ENCODE data around the gene ZNF324.
"Not testable (repeated sequence)": the region's sequence is repeated elsewhere in the genome, so short reads cannot be mapped to it uniquely, and the experiment has no call there.

The ZNF324 gene

DNA sequence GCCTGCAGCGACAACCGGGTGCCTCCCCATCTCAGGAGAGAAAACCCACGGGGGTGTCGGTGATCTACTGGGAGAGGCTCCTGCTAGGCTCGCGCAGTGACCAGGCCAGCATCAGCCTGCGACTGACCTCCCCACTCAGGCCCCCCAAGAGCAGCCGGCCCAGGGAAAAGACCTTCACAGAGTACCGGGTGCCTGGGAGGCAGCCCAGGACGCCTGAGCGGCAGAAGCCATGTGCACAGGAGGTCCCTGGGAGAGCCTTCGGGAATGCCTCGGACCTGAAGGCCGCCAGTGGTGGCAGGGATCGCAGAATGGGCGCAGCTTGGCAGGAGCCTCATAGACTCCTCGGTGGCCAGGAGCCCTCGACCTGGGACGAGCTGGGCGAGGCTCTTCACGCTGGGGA is 11.6 kb upstream of the ZNF324 start:
- no peak for TF ChIP-seq JUND (IDR thresholded peaks at IDR 0.05; ENCODE audit: low read depth)
- in situ Hi-C loops (cut with HindIII; ENCODE audit: low pct_unique_long_range_greater_than_20kb, low sequenced_read_pairs), result no loop called here
- DNase-seq (ENCODE audit: low read depth in 1 of 2, low spot score in 1 of 2), result no peak

DNA sequence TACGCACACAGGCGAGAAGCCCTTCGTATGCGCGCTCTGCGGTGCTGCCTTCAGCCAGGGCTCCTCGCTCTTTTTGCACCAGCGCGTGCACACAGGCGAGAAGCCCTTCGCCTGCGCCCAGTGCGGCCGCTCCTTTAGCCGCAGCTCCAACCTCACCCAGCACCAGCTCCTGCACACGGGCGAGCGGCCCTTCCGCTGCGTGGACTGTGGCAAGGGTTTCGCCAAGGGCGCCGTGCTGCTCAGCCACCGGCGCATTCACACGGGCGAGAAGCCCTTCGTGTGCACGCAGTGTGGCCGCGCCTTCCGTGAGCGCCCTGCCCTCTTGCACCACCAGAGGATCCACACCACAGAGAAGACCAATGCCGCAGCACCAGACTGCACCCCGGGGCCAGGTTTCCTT is 10.8 kb upstream of the ZNF324 start:
- no peak for DNase-seq (ENCODE audit: low read depth in 1 of 2, low spot score in 1 of 2)
- no peak for TF ChIP-seq JUND (IDR thresholded peaks at IDR 0.05; ENCODE audit: low read depth)
- in situ Hi-C loops (cut with HindIII; ENCODE audit: low pct_unique_long_range_greater_than_20kb, low sequenced_read_pairs), result no loop called here

DNA sequence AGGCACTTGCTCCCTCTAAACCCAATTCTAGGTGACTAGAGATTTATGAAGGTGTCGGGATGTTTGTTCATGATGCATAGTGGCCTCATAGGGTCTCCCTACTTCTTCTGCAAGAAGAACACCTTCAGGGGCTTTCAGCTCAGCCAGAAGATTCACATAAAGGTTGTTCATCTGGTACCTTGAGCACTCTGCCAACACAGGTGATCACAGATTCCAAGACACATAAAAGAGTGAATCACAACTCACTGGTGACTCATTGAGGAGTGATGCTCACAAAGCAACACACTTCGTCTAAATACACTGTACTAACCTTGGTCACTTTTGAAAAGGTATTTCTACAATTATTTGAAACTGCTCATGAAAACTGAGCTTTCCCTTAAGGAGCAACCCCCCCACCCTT is 6.8 kb upstream of the ZNF324 start:
- in situ Hi-C loops (cut with HindIII; ENCODE audit: low pct_unique_long_range_greater_than_20kb, low sequenced_read_pairs), result no loop called here
- no peak for TF ChIP-seq JUND (IDR thresholded peaks at IDR 0.05; ENCODE audit: low read depth)
- DNase-seq (ENCODE audit: low read depth in 1 of 2, low spot score in 1 of 2), result no peak

DNA sequence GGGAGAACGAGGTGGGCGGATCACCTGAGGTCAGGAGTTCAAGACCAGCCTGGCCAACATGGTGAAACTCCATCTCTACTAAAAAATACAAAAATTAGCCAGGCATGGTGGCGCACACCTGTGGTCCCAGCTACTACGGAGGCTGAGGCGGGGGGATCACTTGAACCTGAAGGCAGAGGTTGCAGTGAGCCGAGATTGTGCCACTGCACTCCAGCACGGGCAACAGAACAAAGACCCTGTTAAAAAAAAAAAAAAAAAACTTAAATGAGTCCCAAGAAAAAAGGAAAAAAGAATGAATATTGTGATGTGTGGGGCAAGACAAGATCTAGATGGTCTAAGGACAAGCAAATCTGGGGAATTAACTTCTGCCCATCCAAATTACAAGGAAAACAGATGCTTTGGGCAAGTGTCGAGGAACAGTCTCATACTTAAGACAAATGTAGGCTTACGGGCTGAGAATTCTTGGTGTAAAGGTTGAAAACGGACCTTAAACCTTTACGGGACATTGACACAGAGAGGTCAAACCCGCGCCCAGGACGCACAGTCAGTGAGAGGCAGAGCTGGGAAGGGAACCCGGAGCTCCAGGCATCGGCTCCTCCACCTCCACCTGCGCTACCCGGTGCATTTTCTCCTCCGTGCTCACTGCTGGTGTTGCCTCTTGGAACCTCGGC is 656 bp upstream of the ZNF324 start:
- TF ChIP-seq JUND (IDR thresholded peaks at IDR 0.05; ENCODE audit: low read depth), result no peak
- no peak for DNase-seq (ENCODE audit: low read depth in 1 of 2, low spot score in 1 of 2)
- in situ Hi-C loops (cut with HindIII; ENCODE audit: low pct_unique_long_range_greater_than_20kb, low sequenced_read_pairs), result no loop called here

DNA sequence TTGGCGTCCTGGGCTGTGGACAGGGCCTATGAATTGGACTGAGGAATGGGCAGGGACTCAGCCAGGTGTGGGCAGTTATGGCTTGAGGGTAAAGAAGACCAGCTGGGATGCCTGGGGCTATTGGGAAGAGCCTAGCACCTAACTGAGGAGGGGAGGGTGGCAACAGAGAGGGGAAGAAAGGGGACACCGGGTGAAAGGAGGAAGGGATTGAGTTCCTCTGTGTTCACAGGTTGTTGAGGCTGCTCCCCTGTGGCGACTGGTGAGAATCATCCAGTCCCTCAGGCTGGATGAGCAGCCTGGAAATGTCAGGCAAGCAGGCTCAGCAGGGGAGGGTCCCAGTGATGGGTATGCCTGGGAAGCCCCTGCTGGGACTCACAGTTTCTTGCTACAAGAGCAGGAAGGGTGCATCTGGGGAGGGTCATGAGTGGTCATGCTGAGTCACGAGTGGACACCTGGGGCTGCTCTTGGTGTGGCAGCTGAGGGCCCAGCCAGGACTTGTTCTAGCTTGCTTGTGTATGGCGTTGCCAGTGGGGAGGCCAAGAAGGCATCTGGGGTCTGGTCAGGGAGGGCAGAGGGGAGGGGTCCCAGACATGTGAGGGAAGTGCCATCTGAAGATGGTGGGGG is 1.4 kb downstream of the ZNF324 start:
- in situ Hi-C loops (cut with HindIII; ENCODE audit: low pct_unique_long_range_greater_than_20kb, low sequenced_read_pairs), result no loop called here
- TF ChIP-seq JUND (IDR thresholded peaks at IDR 0.05; ENCODE audit: low read depth), result no peak

DNA sequence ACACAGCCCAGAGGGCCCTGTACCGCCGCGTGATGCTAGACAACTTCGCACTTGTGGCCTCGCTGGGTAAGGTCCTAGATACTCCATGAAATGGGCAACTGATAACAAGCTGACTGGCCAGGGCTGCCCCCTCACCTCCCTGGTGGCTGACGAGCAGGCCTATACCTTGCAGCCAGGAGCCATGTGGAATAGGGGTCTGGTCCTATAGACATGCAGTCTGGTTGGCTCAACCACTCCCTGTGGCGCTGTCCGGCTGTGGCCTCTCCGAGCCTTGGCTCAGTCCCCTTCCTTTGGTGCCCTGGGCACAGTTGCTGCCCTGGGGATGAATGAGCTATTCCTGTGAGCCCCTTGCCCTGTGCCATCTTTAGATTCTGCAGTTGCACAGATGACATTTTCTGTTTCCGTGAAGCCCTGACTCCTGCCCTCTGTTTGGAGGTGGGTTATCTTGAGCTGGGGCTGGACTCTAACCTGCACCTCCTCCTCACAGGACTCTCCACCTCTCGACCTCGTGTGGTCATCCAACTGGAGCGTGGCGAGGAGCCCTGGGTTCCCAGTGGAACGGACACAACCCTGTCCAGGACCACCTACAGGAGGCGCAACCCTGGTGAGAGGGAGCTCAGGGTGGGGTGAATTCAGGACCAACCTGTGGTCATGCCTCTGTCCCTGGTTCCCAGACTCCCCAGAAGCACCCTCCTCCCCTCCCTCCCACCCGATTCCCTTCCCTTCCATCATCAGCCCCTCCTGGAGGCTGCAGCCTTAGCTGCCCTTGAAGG is 2.5 kb downstream of the ZNF324 start:
- in situ Hi-C loops (cut with HindIII; ENCODE audit: low pct_unique_long_range_greater_than_20kb, low sequenced_read_pairs), result no loop called here
- no peak for DNase-seq (ENCODE audit: low read depth in 1 of 2, low spot score in 1 of 2)
- TF ChIP-seq JUND (IDR thresholded peaks at IDR 0.05; ENCODE audit: low read depth), result no peak

More for the DNA sequence above, 1.4 kb downstream of the ZNF324 start:
- DNase-seq (ENCODE audit: low read depth in 1 of 2, low spot score in 1 of 2), result peak in 1 of 2 experiments; percentile 40

DNA sequence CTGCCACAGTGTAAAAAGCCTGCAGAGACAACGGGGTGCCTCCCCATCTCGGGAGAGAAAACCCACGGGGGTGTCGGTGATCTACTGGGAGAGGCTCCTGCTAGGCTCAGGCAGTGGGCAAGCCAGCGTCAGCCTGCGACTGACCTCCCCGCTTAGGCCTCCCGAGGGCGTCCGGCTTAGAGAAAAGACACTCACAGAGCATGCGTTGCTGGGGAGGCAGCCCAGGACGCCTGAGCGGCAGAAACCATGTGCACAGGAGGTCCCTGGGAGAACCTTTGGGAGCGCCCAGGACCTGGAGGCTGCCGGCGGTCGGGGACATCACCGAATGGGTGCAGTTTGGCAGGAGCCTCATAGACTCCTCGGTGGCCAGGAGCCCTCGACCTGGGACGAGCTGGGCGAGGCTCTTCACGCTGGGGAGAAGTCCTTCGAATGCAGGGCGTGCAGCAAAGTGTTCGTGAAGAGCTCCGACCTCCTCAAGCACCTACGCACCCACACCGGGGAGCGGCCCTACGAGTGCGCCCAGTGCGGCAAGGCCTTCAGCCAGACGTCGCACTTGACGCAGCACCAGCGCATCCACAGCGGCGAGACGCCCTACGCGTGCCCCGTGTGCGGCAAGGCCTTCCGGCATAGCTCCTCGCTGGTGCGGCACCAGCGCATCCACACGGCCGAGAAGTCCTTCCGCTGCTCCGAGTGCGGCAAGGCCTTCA is 4.1 kb downstream of the ZNF324 start:
- DNase-seq (ENCODE audit: low read depth in 1 of 2, low spot score in 1 of 2); in situ Hi-C loops (cut with HindIII; ENCODE audit: low pct_unique_long_range_greater_than_20kb, low sequenced_read_pairs): not testable (repeated sequence)

DNA sequence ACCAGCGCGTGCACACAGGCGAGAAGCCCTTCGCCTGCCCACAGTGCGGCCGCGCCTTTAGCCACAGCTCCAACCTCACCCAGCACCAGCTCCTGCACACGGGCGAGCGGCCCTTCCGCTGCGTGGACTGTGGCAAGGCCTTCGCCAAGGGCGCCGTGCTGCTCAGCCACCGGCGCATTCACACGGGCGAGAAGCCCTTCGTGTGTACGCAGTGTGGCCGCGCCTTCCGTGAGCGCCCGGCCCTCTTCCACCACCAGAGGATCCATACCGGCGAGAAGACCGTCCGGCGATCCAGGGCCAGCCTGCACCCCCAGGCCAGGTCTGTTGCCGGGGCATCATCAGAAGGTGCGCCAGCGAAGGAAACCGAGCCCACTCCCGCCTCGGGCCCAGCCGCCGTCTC is 4.9 kb downstream of the ZNF324 start:
- in situ Hi-C loops (cut with HindIII; ENCODE audit: low pct_unique_long_range_greater_than_20kb, low sequenced_read_pairs), result no loop called here

DNA sequence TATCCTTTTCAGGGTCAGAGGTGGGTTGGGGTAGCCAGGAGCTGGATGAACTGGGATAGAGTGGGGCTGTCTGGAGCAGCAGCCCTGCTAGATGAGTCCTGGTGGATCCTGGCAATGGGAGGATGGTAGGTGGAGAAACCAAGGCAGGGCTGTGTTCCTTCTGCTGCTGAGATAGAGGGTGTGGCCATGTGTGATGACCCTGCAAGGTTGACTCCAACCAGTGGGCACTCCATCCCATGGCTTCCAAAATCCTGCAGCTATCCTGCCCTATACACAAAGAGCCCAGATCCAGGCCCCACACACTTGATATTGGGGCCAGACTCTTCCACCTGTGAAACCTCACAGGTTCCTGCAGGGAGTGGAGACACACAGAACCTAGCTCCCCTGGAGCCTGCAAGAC is 6.9 kb downstream of the ZNF324 start:
- TF ChIP-seq JUND (IDR thresholded peaks at IDR 0.05; ENCODE audit: low read depth), result no peak
- in situ Hi-C loops (cut with HindIII; ENCODE audit: low pct_unique_long_range_greater_than_20kb, low sequenced_read_pairs), result no loop called here
- no peak for DNase-seq (ENCODE audit: low read depth in 1 of 2, low spot score in 1 of 2)

More for the DNA sequence above, 4.9 kb downstream of the ZNF324 start:
- no peak for TF ChIP-seq JUND (IDR thresholded peaks at IDR 0.05; ENCODE audit: low read depth)
- DNase-seq (ENCODE audit: low read depth in 1 of 2, low spot score in 1 of 2), result no peak

DNA sequence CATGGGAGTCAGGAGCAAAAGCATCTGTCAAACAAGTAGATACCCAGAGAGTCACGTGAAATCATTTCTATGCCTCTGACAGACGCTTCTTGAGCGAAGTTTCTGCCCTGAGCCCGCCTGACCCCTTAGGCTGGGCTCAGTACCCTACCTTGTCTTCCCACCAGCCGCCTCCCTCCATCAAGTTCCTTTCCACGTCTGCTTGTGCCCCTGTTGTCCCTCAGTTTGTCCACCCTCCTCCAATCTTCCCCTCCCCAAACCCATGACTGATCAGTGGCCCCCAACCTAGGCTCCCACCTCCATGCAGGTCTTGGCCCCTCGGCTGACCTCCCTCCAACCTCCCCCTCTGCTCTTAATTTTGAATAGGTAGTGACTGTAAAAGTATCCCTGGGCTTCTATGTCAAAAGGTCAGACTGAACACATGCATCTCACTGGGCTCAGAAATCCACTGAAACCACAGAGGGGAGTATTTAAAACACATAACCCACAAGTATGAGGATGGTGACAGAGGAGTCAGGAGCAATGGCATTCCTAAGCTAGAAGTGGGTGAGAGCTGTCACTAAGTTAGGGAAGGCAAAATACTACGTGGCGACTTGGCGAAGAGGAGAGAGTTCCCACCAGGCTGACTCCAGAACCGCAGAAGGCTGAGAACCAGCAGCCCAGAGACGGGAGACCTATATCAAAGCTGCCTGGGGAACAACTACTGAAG is 7.6 kb downstream of the ZNF324 start:
- no peak for TF ChIP-seq JUND (IDR thresholded peaks at IDR 0.05; ENCODE audit: low read depth)
- in situ Hi-C loops (cut with HindIII; ENCODE audit: low pct_unique_long_range_greater_than_20kb, low sequenced_read_pairs), result no loop called here
- no peak for DNase-seq (ENCODE audit: low read depth in 1 of 2, low spot score in 1 of 2)

DNA sequence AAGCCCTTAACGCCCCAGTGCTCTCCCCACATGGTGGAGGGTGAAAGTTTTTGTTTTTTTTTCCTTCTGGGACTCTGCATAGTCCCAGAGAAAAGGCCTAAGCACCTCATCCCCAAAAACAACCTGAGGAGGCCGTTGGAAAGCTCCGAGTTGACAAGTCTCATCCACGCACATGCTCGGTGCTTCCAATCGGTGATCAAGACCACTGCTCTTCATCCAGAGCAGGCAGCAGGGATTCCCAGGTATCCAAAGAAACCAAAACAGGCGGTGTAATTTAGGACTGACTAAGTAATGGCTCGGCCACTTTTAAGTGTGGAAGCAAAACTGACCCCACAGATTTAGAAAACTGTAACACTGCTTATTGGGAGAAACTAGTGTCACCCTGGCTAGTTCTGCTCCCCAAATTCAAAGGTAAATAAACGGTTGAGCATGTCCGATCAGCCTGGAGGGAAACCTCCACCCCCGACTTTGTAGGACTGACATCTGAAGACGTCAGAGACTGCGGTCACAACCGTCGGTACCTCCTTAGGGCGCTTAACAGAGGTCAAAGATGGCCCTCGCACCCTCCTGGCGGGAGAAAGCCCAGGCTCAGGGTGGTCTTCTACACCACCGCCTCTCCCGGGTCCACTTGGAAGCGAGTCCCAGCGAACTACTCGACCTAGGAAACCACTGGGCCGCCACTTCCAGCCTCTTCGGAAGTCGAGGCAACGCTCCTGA is 8.3 kb downstream of the ZNF324 start:
- no peak for DNase-seq (ENCODE audit: low read depth in 1 of 2, low spot score in 1 of 2)
- TF ChIP-seq JUND (IDR thresholded peaks at IDR 0.05; ENCODE audit: low read depth), result no peak

More for the DNA sequence above, 8.3 kb downstream of the ZNF324 start:
- in situ Hi-C loops (cut with HindIII; ENCODE audit: low pct_unique_long_range_greater_than_20kb, low sequenced_read_pairs), result no loop called here

Measured in T47D (cell line).